ENCODE data around the gene NR3C1.

NR3C1 gene

GRCh38 chr5:143425835-143426234, 22.3 kb upstream of the NR3C1 start:
- DNase-seq: no peak

- DNase-seq: no peak
Observed at GRCh38 chr5:143418140-143418866, 14.8 kb upstream of the NR3C1 start.

- no peak for DNase-seq
Observed at GRCh38 chr5:143417503-143418139, 14.1 kb upstream of the NR3C1 start.

DNA sequence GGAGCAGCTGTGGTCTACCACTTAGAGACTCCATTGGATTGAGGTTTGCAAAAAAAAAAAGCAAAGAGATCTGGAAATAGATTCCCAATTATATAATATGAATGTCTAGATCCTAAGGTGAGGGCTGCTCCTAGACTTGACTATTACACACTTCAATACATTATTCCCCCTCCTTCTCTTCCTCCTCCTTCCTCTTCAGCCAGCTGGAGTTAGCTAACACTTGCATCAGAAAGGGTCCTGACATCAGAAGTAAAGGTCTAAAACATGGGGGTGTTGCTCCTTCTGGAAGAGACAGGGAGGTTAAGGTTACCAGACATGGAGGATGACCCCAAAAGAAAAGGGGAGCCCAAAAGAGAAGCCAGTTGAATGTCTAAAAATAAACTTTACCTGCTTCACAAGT, 12.9 kb upstream of the NR3C1 start:
- no peak for DNase-seq

GRCh38 chr5:143413958-143414669, 10.6 kb upstream of the NR3C1 start:
- no peak for DNase-seq

- DNase-seq: no peak
Observed at GRCh38 chr5:143412661-143413342, 9.3 kb upstream of the NR3C1 start.

- peak in 1 of 2 donors; percentile 52 for DNase-seq
Observed at GRCh38 chr5:143409926-143410325, 6.4 kb upstream of the NR3C1 start.

- no peak for DNase-seq
Observed at GRCh38 chr5:143406408-143406807, 2.9 kb upstream of the NR3C1 start.

DNA sequence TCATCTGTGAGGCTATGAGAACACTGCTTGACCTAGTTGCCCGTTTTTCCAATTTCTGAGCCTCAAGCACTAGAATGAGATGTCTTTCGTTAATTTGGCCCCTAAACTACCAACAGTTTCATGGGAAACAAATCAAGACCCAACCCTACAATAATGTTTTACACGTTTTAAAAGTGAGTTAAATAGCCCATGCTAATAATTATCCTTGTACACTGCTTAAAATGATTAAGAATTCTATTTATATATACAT, 2.3 kb upstream of the NR3C1 start:
- DNase-seq: no peak

DNA sequence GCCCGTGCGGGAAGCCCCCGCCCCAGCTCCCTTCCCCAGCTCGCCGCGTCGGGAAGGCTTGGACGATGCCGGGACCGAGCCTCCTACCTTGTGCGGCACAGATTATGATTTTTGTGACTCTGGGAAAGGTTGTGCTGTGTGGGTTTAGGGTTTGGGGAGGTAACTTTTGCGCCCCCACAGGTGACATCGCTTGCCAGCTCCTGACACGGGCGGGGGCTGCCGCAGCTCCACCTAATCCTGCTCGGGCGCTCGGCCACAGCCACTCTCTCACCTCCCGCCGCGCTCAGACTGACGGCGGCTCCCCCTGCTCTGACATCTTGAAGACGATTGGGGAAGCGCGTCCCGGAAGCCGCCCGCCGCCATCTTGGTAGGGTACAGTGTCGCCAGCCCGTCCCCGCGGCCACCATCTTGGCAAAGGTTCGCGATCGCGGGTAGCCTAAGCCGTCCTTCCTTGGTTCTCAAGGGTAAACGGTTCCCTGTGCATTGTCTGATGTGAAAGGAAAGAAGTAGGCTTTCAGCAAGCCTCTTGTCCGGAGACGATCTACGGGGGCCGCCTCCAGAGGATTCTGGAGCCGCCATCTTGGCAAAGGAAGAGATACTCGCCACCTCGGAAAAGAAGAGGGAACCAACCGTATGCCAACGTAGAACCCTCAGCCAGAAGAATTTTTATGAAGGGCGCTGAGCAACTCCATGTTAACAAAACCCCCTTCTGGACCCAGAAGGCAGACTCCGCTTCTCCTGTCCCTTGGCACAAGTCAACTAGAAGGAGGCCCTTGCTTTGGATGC, 1.8 kb upstream of the NR3C1 start:
- peak; percentile 92 to 93 for DNase-seq

GRCh38 chr5:143404416-143405062, 1.1 kb upstream of the NR3C1 start:
- peak; percentile 76 to 80 for DNase-seq

DNA sequence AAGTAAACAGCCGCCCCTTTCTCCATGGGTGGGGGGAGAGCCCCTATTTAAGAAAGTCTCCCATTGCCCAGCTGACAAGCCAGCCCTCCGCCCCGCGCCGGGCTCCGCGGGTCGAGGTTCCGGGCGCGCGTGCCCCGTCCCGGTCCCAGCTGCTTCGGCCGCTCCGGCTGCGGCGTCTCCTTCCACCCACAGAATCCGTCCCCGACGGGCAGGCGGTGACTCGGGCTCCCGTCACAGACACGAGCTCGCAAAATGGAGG, 223 bp downstream of the NR3C1 start:
- DNase-seq: peak in 1 of 2 donors; percentile 57

- peak; percentile 45 to 56 for DNase-seq
Observed at GRCh38 chr5:143402553-143403333, 743 bp downstream of the NR3C1 start.

- DNase-seq: peak in 1 of 2 donors; percentile 57
Observed at GRCh38 chr5:143402017-143402552, 1.4 kb downstream of the NR3C1 start.

DNA sequence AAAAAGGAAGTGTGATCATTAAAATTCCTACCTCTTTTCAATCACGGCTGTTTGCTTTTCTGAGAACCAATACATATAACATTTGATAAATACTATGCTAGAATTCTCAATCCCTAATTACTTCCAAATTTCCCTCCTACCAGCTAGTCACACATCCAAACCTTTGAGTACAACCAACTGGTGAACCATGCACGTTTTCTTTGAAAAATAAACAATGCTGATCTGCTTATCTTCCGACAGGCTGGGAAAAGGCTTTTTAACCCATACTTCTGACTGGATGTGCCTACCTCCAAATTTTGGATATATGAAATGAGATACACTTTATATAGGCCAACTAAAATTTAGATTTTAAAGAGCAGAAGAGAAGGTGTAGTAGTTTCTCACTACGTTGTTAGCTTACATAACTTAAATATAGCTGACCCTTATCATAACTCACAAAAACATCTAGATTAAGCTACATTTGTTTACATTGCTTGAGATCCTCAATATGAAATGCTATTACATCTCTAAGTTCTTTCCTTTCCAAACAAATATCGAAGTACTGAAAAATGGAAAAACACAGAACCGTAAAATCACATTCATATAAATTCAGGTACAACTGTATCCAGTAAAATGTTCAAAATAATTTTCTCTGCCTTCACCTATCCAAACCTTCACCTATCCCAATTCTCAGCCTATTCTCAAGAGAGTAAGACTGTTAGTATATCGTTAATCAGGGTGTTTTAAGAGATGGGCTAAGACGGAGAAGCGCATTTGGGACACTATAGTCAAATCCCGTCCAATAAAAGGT, 2.1 kb downstream of the NR3C1 start:
- DNase-seq: no peak

DNA sequence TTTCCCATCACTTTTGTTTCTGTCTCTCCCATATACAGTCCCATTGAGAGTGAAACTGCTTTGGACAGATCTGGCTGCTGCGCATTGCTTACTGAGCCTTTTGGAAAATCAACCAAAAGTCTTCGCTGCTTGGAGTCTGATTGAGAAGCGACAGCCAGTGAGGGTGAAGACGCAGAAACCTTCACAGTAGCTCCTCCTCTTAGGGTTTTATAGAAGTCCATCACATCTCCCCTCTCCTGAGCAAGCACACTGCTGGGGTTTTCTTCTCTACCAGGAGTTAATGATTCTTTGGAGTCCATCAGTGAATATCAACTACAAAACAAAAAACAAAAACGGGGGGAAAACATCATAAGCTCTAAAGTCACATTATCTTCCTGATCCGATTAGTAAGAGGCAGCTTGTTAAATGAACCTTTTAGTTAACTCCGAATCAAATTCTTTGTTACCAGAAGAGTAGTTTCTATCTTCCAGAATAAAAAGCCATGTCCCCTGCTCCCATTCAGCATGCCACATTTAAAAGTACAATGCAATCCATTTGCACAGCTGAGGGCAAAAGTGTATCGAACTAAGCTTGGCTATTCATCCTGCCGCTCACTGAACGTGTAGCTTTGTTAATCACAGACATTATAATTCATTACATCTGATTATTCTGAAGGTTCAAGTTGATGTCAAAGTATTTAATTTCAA, 2.8 kb downstream of the NR3C1 start:
- no peak for DNase-seq

DNA sequence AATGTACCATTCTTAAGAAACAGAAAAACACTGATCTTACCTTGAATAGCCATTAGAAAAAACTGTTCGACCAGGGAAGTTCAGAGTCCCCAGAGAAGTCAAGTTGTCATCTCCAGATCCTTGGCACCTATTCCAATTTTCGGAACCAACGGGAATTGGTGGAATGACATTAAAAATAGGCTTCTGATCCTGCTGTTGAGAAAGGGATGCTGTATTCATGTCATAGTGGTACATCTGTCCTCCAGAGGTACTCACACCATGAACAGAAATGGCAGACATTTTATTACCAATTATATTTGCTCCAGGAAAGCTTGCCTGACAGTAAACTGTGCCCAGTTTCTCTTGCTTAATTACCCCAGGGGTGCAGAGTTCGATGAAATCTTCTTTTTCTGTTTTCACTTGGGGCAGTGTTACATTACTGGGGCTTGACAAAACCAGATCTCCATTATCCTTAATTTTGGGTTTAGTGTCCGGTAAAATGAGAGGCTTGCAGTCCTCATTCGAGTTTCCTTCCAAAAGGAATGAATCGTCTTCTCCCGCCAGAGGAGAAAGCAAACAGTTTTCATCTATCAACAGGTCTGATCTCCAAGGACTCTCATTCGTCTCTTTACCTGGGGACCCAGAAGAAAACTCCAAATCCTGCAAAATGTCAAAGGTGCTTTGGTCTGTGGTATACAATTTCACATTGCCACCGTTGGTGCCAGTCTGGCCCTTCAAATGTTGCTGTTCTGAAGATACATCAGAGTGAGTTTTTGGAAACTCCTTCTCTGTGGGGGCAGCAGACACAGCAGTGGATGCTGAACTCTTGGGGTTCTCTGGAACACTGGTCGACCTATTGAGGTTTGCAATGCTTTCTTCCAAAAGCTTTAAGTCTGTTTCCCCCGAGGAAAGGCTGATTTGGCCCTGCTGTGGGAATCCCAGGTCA, 3.6 kb downstream of the NR3C1 start:
- DNase-seq: no peak

GRCh38 chr5:143398451-143399237, 4.8 kb downstream of the NR3C1 start:
- DNase-seq: no peak

Data from CD4-positive, alpha-beta T cell treated with Interleukin-4 for 1 hour (primary cell).